Astrocyte of the spinal cord (primary cell): ENCODE measurements around the gene PRKCE.

Experiments used
- DNase-seq: peaks from one replicate; pipeline ENCODE4 v3.0.0; 2011; ENCODE audit warnings: low read depth, low spot score
- H3K4me3 ChIP-seq: 2 replicates; pipeline ENCODE4 v1.5.1; 2011; ENCODE audit warnings: low read depth, mild to moderate bottlenecking, low read length, moderate library complexity
- in situ Hi-C: cut with HindIII; loops from 2 replicates; pipeline ENCODE4 v1.10.0; 2017; ENCODE audit warnings: low sequenced_read_pairs
- TF ChIP-seq, protein P1 (sequence below): IDR thresholded peaks from 2 replicates; pipeline ENCODE4 v1.5.1; 2012; ENCODE audit warnings: low read depth, mild to moderate bottlenecking, low read length, inconsistent platforms

The PRKCE gene

DNA sequence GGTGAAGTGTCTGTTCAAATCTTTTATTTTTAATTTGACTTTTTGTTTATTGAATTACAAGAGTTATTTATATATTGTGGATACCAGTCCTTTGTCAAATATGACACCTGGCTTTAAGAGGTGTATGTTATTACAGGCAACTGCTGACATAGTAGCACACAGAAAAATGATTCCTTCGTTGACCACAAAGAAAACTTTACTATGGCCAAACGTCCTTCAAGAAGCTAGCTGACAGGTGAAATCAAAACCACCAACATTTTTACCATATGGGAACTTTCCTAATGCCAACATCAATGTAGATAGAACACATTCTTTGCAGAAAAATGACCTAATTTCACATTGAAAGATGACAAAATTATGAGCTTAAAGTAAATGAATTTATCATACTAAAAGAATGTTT lies 34.0 kb upstream of the PRKCE start:
- in situ Hi-C loops: no loop called here
- no peak overlapping the region for H3K4me3 ChIP-seq
- TF ChIP-seq, protein P1, sequence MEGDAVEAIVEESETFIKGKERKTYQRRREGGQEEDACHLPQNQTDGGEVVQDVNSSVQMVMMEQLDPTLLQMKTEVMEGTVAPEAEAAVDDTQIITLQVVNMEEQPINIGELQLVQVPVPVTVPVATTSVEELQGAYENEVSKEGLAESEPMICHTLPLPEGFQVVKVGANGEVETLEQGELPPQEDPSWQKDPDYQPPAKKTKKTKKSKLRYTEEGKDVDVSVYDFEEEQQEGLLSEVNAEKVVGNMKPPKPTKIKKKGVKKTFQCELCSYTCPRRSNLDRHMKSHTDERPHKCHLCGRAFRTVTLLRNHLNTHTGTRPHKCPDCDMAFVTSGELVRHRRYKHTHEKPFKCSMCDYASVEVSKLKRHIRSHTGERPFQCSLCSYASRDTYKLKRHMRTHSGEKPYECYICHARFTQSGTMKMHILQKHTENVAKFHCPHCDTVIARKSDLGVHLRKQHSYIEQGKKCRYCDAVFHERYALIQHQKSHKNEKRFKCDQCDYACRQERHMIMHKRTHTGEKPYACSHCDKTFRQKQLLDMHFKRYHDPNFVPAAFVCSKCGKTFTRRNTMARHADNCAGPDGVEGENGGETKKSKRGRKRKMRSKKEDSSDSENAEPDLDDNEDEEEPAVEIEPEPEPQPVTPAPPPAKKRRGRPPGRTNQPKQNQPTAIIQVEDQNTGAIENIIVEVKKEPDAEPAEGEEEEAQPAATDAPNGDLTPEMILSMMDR: no peak
- DNase-seq: no peak

GRCh38 chr2:45622336-45623075 lies 29.0 kb upstream of the PRKCE start:
- no peak overlapping the region for H3K4me3 ChIP-seq
- TF ChIP-seq, protein P1: no peak
- in situ Hi-C loops: no loop called here
- no peak for DNase-seq

DNA sequence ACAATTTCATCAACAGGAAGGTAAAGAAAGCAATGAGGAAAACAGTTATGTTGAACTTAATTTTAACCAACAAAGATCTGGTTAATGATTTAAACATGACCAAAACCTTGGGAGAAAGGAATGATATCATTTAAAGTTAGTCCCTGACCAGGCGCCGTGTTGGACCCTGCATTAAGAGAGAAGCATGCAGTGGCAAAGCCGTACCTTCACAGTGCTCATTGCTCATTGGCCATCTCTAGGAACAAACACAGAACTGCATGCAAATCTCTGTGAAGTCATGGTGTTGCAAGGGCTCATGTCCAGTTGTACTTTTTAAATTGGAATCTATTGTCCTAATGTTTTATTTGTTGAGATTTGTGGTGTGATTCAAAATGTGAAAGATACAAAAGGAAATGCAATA lies 28.4 kb upstream of the PRKCE start:
- TF ChIP-seq, protein P1: no peak
- in situ Hi-C loops: no loop called here
- no peak overlapping the region for H3K4me3 ChIP-seq
- DNase-seq: no peak

GRCh38 chr2:45625824-45626223 lies 25.7 kb upstream of the PRKCE start:
- in situ Hi-C loops: no loop called here
- DNase-seq: no peak
- H3K4me3 ChIP-seq: no peak overlapping the region
- TF ChIP-seq, protein P1: no peak

- DNase-seq: no peak
- in situ Hi-C loops: no loop called here
- TF ChIP-seq, protein P1: no peak
- H3K4me3 ChIP-seq: no peak overlapping the region
Observed at GRCh38 chr2:45626387-45627221, 24.9 kb upstream of the PRKCE start.

GRCh38 chr2:45627911-45628310 lies 23.6 kb upstream of the PRKCE start:
- in situ Hi-C loops: no loop called here
- no peak overlapping the region for H3K4me3 ChIP-seq
- DNase-seq: peak; percentile 47
- TF ChIP-seq, protein P1: no peak
